GM18868 (cell line): ENCODE data around the gene RBBP6.
A peak's percentile ranks its signal among the peaks of the same experiment; 100 is the strongest.

ENCODE experiments used
- ATAC-seq: cut with Tn5 transposase; IDR thresholded peaks from one replicate; pipeline ENCODE4 v1.9.1; 2021; ENCODE audit warnings: mild to moderate bottlenecking, moderate library complexity; ENCODE audit not compliant: unreplicated experiment

RBBP6 gene

GRCh38 chr16:24522751-24523150 lies 16.6 kb upstream of the RBBP6 start:
- no peak for ATAC-seq

GRCh38 chr16:24523569-24523968 lies 15.8 kb upstream of the RBBP6 start:
- ATAC-seq = no peak

GRCh38 chr16:24524855-24525677 lies 14.3 kb upstream of the RBBP6 start:
- ATAC-seq = no peak

DNA sequence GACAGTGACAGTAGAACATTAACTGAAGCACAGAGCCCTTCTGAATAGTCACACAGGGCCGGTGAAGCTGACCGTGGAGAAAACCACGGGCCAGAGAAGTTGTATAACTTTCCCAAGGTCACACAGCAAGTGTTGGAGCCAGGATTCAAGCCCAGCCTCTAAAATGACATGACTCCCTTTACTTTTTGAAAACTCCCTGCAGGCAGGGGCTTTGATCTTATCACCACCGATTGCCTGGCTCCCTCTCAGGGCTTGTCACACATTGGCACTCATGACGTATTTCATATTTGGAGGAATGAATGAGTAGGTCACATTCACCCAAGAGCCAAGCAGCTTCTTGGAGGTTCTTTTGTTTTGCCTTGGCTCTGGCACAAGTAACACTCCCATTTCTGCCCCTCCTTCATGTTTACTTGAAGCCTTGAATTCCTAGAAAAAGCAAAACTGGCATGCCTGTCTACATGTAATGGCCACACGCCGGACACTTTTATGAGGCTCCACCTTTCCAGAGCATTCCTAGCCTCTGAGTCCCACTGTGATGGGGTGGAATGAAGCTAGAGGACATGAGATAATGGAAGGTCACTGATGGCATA lies 13.3 kb upstream of the RBBP6 start:
- ATAC-seq = no peak

GRCh38 chr16:24526701-24527495 lies 12.5 kb upstream of the RBBP6 start:
- no peak for ATAC-seq

- ATAC-seq = no peak
These were observed 8.2 kb upstream of the RBBP6 start for GRCh38 chr16:24531166-24531565.

GRCh38 chr16:24534620-24535019 lies 4.7 kb upstream of the RBBP6 start:
- ATAC-seq = no peak

- ATAC-seq = no peak
These were observed 3.5 kb upstream of the RBBP6 start for GRCh38 chr16:24535827-24536226.

GRCh38 chr16:24536671-24537070 lies 2.7 kb upstream of the RBBP6 start:
- ATAC-seq = no peak

DNA sequence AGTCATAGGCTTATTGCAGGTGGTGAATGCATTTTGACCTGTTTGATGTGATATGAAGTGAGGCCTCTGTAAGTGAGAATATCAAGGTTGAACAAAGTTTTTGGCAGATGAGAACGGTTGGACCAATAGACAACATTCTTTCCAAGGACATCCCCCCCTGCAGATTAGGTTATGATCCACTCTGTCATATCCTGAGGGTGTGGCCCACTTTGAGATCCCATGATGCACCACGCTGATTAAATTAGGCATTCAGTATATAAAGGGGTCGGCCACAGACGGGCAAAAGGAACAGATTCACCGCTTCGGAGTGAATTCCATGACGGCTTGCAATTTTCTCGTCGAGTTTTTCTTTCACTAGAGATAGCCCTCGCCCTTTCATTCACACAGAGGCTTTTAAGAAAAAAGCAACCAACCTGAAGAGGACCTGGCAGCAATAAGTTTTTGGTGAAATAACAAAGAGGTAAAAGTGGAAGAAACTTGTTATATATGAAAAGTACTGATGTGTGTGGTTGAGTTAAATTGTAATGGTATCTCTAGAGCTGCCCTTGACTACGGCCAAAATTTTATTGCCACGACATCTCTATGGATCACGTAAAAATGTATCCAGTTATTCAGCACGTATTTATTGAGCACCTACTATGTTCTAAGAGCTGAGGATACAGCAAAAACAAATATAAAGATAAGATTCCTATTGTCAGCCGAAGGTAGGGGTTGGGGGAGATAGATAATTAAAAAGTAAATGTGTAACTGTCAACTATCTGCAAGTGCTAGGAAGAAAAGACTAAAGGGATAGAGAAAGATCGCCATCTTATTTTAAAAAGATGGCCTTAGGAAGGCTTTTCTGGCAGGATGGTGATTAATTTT lies 1.7 kb upstream of the RBBP6 start:
- no peak for ATAC-seq

- no peak for ATAC-seq
These were observed 541 bp upstream of the RBBP6 start for GRCh38 chr16:24538756-24539294.

GRCh38 chr16:24539850-24540601 lies 660 bp downstream of the RBBP6 start:
- ATAC-seq = peak; percentile 34

GRCh38 chr16:24540602-24541210 lies 1.3 kb downstream of the RBBP6 start:
- ATAC-seq = no peak

DNA sequence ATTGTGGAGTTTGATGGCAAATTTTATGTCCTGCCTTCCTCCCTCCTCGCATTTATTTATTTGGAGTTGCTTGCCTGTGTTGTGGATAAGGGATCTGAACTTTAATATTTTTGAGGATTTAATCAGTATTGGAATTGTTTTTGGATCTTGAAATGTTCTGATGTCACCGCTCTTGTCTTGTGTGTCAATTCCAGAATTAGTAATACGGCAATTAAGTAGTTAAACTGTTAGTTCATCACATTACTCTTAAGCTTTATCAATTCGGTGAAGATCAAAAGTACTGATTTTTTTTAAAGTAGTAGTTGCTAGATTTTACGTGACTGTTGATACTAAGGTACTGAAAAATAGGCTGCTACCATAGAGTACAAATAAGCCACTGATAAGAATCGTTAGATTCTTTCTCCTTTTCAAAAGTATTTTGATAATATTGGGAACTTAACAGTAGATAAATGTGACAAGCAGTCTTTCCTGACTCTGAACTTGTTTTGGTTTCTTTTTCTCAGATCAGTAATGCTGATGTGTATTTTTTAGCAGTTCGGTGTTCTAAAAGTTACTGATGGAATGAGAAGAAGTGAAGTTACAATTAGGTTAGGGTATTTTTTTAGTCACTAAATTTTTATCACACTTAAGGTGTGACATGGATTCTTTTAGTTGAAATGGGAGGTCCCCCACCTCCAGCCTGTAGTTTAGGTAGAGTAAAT lies 2.0 kb downstream of the RBBP6 start:
- no peak for ATAC-seq

DNA sequence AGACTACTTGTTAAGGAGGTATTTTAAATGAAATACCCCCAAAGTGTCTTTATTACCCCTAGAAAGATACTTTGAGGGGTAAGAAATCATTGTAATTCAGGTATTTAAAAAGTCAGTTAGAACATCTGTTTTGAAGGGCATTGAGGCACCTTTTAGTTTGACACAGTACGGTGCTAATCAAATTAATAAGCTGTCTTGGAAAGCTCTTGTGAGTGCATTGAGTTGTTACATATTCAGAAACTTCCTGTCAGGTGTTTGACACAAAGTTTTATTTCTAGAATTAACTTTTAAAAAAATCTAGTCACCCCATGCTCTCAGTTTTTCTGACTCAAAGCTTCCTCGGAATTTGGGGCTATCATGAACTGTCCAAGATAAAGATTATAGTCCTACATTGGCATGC lies 4.6 kb downstream of the RBBP6 start:
- no peak for ATAC-seq

DNA sequence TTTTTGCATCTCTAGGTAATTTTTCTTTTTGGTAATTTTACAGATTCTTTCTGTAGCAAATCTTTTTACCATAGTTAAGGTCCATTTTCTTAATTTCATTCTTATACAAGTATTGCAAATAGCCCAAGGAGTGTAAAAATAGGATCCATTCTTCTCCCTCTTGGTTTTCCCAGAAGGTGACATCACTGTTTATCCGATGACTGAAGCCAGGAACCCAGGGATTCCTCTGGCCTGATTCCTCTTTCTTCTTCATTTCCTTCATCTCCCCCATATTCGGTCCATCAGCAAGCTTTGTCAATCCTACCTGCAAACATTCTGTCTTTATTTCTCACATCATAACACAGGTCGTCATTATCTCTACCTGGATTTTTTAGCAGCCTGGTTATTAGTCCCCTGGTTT lies 5.3 kb downstream of the RBBP6 start:
- no peak for ATAC-seq

DNA sequence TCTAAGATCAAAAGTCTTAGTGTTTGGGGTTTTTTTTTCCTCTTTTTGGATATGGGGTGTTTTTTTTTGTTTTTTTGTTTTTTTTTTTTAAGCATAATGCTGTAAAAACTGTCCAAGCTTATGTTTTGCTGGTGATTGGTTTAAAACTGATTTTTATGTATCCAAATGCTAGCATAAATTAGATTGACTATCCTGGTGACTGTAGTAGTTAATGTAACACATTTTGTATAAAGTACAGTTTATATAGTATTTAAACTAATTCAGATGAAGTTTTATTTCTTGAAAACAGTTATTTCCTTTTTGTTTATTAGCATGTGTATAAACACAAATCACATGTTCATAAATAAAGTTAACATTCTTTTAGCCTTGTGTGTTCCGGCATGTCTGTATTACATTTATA lies 10.9 kb downstream of the RBBP6 start:
- no peak for ATAC-seq

DNA sequence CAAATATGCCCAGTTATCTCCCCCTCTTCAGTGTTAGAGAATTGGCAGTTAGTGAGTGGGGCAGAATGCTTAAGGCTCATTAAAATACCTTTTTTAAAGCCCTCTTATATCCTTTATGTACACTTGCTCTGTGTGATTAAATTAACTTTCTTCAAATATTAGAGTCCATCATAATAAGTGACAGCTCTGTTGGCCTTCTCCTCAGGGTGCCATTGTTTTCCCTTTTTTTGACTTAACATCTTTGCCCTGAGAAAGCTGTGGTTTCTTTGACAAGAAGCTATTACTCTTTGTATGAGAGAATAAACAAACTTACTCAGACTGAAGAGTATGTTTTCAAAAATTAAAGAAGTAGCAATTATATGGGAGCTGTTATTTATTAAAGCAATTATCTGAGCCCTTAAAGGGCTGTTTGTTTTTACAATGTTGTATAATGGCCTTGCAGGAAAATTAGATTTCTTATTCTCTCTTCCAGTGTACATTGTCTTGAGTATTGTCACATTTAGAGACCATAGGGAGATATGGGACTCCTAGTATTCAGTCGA lies 13.4 kb downstream of the RBBP6 start:
- no peak for ATAC-seq

- ATAC-seq = no peak
These were observed 14.6 kb downstream of the RBBP6 start for GRCh38 chr16:24553983-24554382.
